Putamen (tissue), 1 donor: ENCODE data around the gene NFYA.
"Not testable (repeated sequence)": the region's sequence is repeated elsewhere in the genome, so short reads cannot be mapped to it uniquely, and the experiment has no call there.

ENCODE experiments used
- DNase-seq: peaks from one replicate; pipeline ENCODE4 v3.0.0-alpha.2; 2016; ENCODE audit warnings: low spot score

NFYA gene

GRCh38 chr6:41115027-41115426 lies 42.3 kb downstream of the NFYA start:
- not testable (repeated sequence) for DNase-seq

GRCh38 chr6:41119508-41119907 lies 46.7 kb downstream of the NFYA start:
- no peak for DNase-seq

GRCh38 chr6:41120058-41120457 lies 47.3 kb downstream of the NFYA start:
- DNase-seq, result no peak

- DNase-seq, result no peak
Measured at GRCh38 chr6:41122373-41122772, 49.6 kb downstream of the NFYA start.

- DNase-seq, result no peak
Measured at GRCh38 chr6:41122918-41123317, 50.1 kb downstream of the NFYA start.

- DNase-seq, result no peak
Measured at GRCh38 chr6:41125282-41125681, 52.5 kb downstream of the NFYA start.

GRCh38 chr6:41132254-41132653 lies 59.5 kb downstream of the NFYA start:
- no peak for DNase-seq

- DNase-seq, result no peak
Measured at GRCh38 chr6:41135062-41135832, 62.5 kb downstream of the NFYA start.

- no peak for DNase-seq
Measured at GRCh38 chr6:41136911-41137310, 64.1 kb downstream of the NFYA start.

GRCh38 chr6:41147917-41148316 lies 75.1 kb downstream of the NFYA start:
- no peak for DNase-seq
